HG02623 (cell line): Measurements from ENCODE around the gene IPO4.
A peak's percentile ranks its signal among the peaks of the same experiment; 100 is the strongest.
"Not testable (repeated sequence)": the region's sequence is repeated elsewhere in the genome, so short reads cannot be mapped to it uniquely, and the experiment has no call there.

ENCODE experiments used
- ATAC-seq: cut with Tn5 transposase; IDR thresholded peaks from one replicate; pipeline ENCODE4 v1.9.1; 2021; ENCODE audit warnings: moderate library complexity; ENCODE audit not compliant: unreplicated experiment

The IPO4 gene

GRCh38 chr14:24219080-24219479, 30.5 kb upstream of the IPO4 start:
- ATAC-seq = no peak

DNA sequence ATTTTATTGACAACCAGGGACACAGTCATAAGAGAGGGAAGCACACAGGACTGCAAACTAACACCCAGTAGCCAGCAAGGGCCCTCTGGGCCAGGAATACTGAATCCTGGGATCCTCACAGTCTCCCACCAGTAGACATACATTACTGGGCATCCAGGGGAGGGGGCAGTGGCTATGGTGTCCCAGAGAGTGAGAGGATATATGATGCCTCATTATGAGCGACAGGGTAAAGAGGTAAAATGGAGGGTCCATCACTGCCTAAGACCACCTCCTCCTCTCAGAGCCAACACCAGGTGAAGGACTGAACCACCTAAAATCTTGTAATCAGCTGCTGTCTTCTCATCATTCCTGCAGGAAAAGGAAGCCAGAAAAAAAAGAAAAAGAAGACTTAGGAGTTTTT, 28.3 kb upstream of the IPO4 start:
- not testable (repeated sequence) for ATAC-seq

DNA sequence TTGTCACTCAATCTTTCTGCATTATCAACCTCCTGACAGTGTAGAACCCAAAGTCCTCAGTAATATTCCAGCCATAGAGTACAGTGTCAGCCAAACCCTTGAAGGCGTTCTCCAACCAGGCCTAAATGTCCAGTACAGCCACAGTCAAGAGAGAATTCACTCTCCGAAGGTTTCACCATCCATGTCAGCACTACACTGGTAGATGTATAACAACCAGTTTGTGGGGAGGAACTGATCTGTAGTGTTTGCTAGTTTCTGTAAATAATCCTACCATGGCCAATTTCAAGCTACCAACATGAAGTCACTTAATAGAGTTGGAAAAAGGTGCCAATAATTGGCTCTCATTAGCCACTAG, 27.7 kb upstream of the IPO4 start:
- ATAC-seq = no peak

- ATAC-seq = peak; percentile 65
Measured at GRCh38 chr14:24215495-24216344, 27.1 kb upstream of the IPO4 start, which contains the start of gene MDP1. MDP1 (minus strand) TSS chr14:24216066; CDS start chr14:24215955, 111 bp downstream.

DNA sequence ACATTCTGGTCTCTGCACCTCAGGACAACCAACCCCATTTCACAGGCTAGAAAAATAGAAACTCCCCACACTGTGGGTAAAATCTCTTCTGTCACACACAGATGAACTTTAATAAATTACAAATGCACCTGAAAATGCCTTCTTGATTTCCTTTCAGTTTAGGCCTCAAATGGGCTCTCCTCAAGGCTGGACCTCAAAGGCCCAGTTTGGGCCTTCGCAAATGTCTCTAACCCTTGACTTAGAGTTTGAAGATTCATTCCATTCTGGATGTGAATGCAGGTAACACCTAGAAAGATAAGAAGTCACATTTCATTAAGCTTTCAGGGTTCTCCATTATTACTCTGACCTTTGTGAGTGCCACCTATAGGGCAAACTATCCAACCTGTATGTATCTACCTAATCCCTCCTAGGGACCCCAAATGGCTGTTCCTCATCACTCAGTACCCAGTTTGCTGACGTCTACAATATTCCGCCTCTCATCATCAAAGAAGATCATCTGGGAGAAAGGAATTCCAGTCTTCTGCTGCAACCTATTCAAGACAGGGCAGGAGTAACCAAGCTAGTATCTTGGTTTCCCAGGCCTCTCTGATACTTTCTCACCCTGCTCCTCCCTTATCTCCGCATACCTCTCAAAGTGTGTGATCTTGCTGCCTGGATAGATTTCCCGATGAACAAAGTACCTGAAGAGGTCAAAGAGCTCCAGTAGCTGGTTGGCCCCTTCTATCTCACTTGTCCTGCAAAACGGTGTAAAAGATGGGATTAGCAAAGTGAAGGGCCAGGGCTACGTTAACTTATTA, 25.4 kb upstream of the IPO4 start:
- no peak for ATAC-seq

DNA sequence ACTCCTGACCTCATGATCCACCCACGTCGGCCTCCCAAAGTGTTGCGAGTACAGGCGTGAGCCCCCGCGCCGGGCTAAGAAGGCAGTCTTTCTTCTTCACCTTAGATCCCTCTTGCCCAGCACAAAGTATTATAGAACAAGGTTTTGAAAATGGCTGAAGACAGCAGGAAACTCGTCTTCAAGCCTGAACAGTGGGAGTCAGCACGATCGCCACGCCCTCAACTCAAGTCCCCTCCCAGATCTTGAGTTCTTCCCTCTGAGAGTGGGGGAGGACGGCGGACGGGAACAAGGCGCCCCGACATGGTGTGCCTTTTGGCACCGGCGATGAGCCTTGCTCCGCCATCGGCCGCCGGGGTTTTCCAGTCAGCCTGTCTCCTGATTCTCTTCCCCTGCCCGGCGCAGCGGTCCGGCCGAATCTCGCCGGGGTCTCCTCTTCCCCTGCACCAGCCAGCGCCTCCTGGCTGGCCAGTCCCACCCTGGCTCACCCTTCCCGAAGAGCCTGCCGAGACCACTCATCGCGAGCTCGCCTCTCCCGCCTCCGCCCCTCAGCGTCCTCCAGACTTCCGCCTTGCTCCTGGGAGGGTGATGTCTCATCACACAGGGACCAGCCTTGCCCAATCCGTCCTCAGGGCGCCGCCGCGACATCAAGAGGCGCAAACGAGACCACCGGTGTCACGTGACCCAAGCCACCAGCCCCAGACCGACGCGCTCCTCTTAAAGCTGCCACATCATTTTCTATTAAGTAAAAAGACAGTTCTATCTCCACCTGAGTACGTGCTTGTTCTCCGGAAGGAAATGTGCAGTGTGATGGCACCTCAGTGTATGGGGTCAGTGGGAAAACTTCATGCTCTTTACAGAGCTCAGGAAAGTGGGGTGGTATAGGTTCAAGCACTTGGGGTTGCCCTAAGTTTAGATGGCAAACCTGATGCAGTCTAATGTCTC, 24.6 kb upstream of the IPO4 start, which contains the start of gene CHMP4A:
Gene CHMP4A (minus strand): TSS at position 565 of the 942 bp plus-strand sequence. CDS start 49 bp downstream, at position 516.
- peak; percentile 68 for ATAC-seq

- no peak for ATAC-seq
Measured at GRCh38 chr14:24211311-24211710, 22.7 kb upstream of the IPO4 start.

- ATAC-seq = no peak
Measured at GRCh38 chr14:24207625-24208024, 19.0 kb upstream of the IPO4 start.

DNA sequence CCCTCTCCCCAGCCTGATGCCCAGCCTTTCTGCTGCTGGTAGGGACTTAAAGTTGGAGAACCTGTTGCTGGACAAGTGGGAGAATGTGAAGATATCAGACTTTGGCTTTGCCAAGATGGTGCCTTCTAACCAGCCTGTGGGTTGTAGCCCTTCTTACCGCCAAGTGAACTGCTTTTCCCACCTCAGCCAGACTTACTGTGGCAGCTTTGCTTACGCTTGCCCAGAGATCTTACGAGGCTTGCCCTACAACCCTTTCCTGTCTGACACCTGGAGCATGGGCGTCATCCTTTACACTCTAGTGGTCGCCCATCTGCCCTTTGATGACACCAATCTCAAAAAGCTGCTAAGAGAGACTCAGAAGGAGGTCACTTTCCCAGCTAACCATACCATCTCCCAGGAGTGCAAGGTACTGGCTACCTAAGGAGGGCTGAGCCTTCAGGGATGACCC, 18.5 kb upstream of the IPO4 start:
- ATAC-seq = no peak

DNA sequence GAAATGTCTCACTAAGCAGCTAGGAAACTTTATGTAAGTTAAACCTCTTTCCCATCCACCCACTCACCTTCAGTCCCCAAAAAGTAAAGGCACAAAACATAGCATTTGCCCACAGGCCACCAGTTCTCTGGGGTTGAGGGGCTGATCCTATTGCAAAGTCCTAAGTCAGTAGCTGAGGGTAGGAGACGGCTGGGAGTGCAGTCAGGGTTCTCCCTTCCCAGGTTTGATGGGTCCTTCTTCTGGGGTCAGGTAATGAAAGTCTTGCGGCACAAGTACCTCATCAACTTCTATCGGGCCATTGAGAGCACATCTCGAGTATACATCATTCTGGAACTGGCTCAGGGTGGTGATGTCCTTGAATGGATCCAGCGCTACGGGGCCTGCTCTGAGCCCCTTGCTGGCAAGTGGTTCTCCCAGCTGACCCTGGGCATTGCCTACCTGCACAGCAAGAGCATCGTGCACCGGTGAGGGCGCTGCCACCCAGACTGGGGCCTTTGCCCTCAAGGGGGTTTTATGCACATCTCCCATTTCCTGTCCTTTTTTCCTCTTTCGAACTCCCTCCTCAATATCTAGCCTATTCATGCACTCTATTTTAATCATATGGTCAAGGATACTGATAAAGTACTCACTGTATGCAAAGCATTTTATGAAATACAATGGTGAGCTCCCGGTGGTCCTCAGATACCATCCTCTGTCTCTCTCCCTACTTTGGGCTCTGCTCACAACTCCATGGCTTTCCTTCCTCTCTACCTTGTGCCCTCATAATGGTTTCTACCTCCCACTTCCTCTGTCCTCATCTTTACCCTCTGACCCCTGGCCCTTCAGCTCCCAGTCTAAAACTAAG, 17.9 kb upstream of the IPO4 start:
- ATAC-seq = no peak

GRCh38 chr14:24204163-24205146, 15.8 kb upstream of the IPO4 start:
- no peak for ATAC-seq

DNA sequence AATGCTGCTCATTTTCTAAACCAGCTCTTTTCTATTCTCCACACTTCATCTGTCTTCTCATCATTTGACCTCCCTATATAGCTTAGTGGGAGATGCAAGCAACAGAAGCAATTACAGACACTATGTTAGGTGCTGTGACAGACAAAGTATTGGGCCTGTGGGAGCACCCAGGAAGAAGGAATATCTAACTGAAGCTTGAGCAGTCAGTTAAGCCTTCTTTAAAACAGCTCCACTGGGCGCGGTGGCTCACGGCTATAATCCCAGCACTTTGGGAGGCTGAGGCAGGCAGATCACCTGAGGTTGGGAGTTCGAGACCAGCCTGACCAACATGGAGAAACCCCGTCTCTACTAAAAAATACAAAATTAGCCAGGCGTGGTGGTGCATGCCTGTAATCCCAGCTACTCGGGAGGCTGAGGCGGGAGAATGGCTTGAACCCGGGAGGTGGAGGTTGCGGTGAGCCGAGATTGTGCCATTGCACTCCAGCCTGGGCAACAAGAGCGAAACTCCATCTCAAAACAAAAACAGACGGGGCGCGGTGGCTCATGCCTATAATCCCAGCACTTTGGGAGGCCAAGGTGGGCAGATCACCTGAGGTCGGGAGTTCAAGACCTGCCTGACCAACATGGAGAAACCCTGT, 14.8 kb upstream of the IPO4 start:
- ATAC-seq = not testable (repeated sequence)

GRCh38 chr14:24202538-24202937, 13.9 kb upstream of the IPO4 start:
- ATAC-seq = not testable (repeated sequence)

- no peak for ATAC-seq
Measured at GRCh38 chr14:24198814-24199524, 10.4 kb upstream of the IPO4 start.

DNA sequence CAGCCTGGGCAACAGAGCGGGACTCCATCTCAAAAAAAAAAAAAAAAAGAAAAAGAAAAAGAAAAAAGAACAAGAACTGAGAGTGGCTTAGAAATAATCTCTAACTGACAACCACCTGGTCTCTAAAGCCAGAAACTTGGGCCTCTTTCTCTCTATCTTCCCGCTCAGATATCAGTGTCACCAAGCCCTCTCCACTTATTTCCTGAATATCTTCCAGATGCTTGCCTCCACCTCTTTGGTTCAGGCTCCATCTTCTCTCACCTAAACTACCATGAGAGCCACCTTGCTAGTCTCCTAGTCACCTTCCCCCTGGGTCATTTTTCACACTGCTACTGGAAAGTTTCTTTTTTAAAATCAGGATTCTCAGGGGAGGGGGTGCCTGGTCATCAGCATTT, 8.4 kb upstream of the IPO4 start:
- ATAC-seq = no peak

GRCh38 chr14:24196071-24197055, 7.7 kb upstream of the IPO4 start:
- ATAC-seq = no peak
